Measurements from ENCODE around the gene ADIPOR1. TPM values are rescaled to one million over a fixed set of nuclear protein-coding genes. Genes with fewer than 3 reads are reported as not detected.
A peak's percentile ranks its signal among the peaks of the same experiment; 100 is the strongest.
"Not testable (repeated sequence)": the region's sequence is repeated elsewhere in the genome, so short reads cannot be mapped to it uniquely, and the experiment has no call there.

ADIPOR1 gene
- total and polyA plus RNA-seq, 2 donors: 53.0 to 58.1 TPM

DNA sequence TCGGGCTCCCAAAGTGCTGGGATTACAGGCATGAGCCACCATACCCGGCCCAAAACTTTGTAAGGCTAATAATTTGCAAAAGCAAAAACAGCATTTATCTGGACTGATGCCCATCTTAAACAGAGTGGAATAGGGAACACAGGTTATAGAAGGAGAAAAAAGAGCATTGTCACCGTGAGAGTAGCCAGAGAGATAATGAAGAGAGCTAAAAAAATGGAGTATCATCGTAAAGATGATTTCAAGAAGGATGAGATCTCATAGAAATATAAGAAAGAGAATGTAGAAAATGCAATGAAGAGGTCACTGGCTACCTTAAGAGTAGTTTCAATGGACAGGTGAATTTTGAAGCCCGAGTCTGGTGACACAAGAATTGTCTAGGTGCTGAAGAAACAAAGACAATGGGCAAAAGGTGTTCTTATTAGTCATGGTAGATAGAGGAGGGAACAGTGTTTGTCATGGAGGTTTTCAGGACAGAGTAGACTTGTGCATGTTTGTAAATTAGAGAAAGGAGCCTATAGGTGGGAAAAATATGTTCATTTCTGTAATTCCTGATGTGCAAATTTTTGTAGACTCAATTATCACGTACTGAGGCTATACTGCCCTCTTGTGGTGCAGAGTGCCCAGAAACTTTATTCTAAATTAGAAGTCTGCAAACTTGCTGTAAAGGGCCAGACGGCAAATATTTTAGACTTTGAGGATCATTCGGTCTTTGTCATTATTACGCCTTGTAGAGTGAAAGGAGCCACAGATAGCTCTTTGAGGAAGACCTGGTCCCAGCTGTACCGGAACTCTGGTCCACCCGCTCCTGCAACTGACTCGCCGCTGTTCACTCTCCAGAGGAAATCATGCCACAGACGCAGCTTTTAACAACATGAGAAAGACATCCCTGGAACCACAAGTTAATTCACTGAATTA, 41.0 kb upstream of the ADIPOR1 start:
- H3K36me3 ChIP-seq (ENCODE audit: control insufficient read depth in 2 of 2, insufficient read depth in 2 of 2, low read length in 1 of 2): no peaks in the 10 kb centered on the region
- H3K27ac ChIP-seq (ENCODE audit: low read depth in 1 of 2, low read length in 1 of 2): no peak overlapping the region
- H3K4me1 ChIP-seq (ENCODE audit: control insufficient read depth in 2 of 2, insufficient read depth in 2 of 2, low read length in 2 of 2): peaks cover 0 to 4% of the 10 kb centered on the region in 2 donors
- WGBS: 40% methylated on average over 14 of the region's 14 CpGs
- H3K27me3 ChIP-seq (ENCODE audit: control insufficient read depth in 2 of 2, insufficient read depth in 1 of 2, low read length in 1 of 2): no peaks in the 10 kb centered on the region
- no peaks in the 10 kb centered on the region for H3K9me3 ChIP-seq (ENCODE audit: control insufficient read depth in 2 of 2, insufficient read depth in 1 of 2, low read length in 1 of 2)
- no peak overlapping the region for H3K4me3 ChIP-seq (ENCODE audit: low read length in 2 of 2)
- DNase-seq (ENCODE audit: low read depth in 6 of 9, low spot score in 9 of 9): peak; percentile 18 to 80 (median 61)

DNA sequence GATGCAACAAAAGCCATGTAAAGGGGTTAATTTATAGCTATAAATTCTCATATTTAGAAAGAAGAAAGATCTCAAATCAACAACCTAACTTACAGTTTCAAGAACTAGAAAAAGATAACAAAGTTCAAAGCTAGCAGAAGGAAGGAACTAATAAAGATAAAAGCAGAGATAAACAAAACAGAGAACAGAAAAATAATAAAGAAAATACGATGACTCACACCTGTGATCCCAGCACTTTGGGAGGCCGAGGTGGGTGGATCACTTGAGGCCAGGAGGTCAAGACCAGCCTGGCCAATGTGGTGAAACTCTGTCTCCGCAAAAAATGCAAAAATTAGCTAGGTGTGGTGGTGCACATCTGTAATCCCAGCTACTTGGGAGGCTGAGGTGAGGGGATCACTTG, 36.6 kb upstream of the ADIPOR1 start:
- H3K36me3 ChIP-seq (ENCODE audit: control insufficient read depth in 2 of 2, insufficient read depth in 2 of 2, low read length in 1 of 2): no peaks in the 10 kb centered on the region
- no peak overlapping the region for H3K27ac ChIP-seq (ENCODE audit: low read depth in 1 of 2, low read length in 1 of 2)
- H3K4me1 ChIP-seq (ENCODE audit: control insufficient read depth in 2 of 2, insufficient read depth in 2 of 2, low read length in 2 of 2): peaks cover 0 to 4% of the 10 kb centered on the region in 2 donors
- WGBS: 78% methylated on average over 3 of the region's 3 CpGs
- no peaks in the 10 kb centered on the region for H3K27me3 ChIP-seq (ENCODE audit: control insufficient read depth in 2 of 2, insufficient read depth in 1 of 2, low read length in 1 of 2)
- no peak overlapping the region for H3K4me3 ChIP-seq (ENCODE audit: low read length in 2 of 2)
- no peaks in the 10 kb centered on the region for H3K9me3 ChIP-seq (ENCODE audit: control insufficient read depth in 2 of 2, insufficient read depth in 1 of 2, low read length in 1 of 2)
- no peak for DNase-seq (ENCODE audit: low read depth in 6 of 9, low spot score in 9 of 9)

DNA sequence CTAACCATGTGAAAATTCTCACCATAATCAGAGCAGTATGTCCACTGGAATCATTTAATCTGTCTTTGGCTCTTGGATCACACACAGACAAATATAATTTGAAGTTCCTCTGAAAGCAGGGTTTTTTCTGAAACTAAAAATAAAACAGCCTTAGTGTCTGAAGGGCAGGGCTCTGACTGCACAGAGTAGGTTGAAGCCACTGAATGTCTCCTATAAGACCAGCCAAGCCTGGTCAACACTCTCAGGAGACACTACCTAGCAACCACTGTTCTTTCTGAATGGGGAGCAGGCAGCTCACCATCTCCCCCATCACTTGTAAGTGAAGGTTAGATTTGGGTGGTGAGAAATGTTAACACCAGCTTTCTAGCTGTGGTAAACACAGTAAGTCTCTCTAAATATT, 33.0 kb upstream of the ADIPOR1 start:
- H3K27me3 ChIP-seq (ENCODE audit: control insufficient read depth in 2 of 2, insufficient read depth in 1 of 2, low read length in 1 of 2): no peaks in the 10 kb centered on the region
- DNase-seq (ENCODE audit: low read depth in 6 of 9, low spot score in 9 of 9): no peak
- no peaks in the 10 kb centered on the region for H3K4me1 ChIP-seq (ENCODE audit: control insufficient read depth in 2 of 2, insufficient read depth in 2 of 2, low read length in 2 of 2)
- no peaks in the 10 kb centered on the region for H3K36me3 ChIP-seq (ENCODE audit: control insufficient read depth in 2 of 2, insufficient read depth in 2 of 2, low read length in 1 of 2)
- H3K4me3 ChIP-seq (ENCODE audit: low read length in 2 of 2): no peak overlapping the region
- no peaks in the 10 kb centered on the region for H3K9me3 ChIP-seq (ENCODE audit: control insufficient read depth in 2 of 2, insufficient read depth in 1 of 2, low read length in 1 of 2)
- no peak overlapping the region for H3K27ac ChIP-seq (ENCODE audit: low read depth in 1 of 2, low read length in 1 of 2)

DNA sequence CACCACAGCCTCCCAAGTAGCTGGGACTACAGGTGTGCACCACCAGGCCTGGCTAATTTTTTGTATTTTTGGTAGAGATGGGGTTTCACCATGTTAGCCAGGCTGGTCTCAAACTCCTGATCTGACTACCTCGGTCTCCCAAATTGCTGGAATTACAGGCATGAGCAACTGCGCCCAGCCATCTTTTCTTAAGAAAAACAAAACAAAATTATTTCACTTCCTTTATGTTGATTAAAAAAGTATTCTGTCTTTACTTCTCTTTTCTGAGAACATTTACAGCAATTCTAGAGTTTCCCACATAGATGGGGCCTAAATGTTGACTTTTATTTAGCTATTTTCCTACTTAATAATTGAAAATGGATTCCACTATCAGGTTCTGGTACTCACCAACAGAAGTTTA, 31.8 kb upstream of the ADIPOR1 start:
- DNase-seq (ENCODE audit: low read depth in 6 of 9, low spot score in 9 of 9): no peak
- no peaks in the 10 kb centered on the region for H3K36me3 ChIP-seq (ENCODE audit: control insufficient read depth in 2 of 2, insufficient read depth in 2 of 2, low read length in 1 of 2)
- no peaks in the 10 kb centered on the region for H3K4me1 ChIP-seq (ENCODE audit: control insufficient read depth in 2 of 2, insufficient read depth in 2 of 2, low read length in 2 of 2)
- no peak overlapping the region for H3K4me3 ChIP-seq (ENCODE audit: low read length in 2 of 2)
- no peaks in the 10 kb centered on the region for H3K9me3 ChIP-seq (ENCODE audit: control insufficient read depth in 2 of 2, insufficient read depth in 1 of 2, low read length in 1 of 2)
- WGBS: 97% methylated on average over 2 of the region's 2 CpGs
- no peak overlapping the region for H3K27ac ChIP-seq (ENCODE audit: low read depth in 1 of 2, low read length in 1 of 2)
- no peaks in the 10 kb centered on the region for H3K27me3 ChIP-seq (ENCODE audit: control insufficient read depth in 2 of 2, insufficient read depth in 1 of 2, low read length in 1 of 2)

DNA sequence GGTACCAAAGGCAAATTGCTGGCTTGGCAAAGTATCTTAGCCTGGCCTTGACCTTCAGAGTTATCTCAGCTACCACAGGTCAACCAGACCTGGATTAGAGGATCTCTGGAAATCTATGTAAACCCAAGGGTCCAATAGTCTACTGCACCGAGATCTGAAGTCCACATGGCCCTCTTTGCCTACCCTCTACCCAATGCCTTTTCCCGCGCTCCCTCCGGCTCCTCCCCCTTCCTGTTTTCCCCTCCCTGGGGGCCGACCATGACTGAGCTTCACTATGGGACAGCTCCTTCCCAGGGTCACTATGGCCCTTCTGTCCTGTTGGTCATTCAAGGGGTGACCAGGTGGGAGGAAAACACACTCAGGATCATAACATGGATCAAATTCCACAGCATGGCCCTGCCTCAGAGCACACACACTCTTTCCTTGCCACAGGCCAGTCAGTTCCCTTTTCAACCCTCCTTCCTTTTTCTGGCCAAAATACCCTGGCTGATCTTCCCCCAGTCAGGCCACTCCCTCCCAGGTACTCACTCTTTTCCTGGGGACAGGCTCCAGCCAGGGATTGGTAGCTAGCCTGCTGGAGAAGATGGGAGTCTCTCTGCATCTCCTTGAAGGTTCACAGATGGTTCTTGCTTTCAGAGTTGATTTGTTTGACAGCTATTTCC, 29.9 kb upstream of the ADIPOR1 start:
- no peak overlapping the region for H3K27ac ChIP-seq (ENCODE audit: low read depth in 1 of 2, low read length in 1 of 2)
- no peak for DNase-seq (ENCODE audit: low read depth in 6 of 9, low spot score in 9 of 9)
- no peaks in the 10 kb centered on the region for H3K9me3 ChIP-seq (ENCODE audit: control insufficient read depth in 2 of 2, insufficient read depth in 1 of 2, low read length in 1 of 2)
- WGBS: 91% methylated on average over 5 of the region's 5 CpGs
- no peaks in the 10 kb centered on the region for H3K27me3 ChIP-seq (ENCODE audit: control insufficient read depth in 2 of 2, insufficient read depth in 1 of 2, low read length in 1 of 2)
- no peaks in the 10 kb centered on the region for H3K36me3 ChIP-seq (ENCODE audit: control insufficient read depth in 2 of 2, insufficient read depth in 2 of 2, low read length in 1 of 2)
- no peaks in the 10 kb centered on the region for H3K4me1 ChIP-seq (ENCODE audit: control insufficient read depth in 2 of 2, insufficient read depth in 2 of 2, low read length in 2 of 2)
- no peak overlapping the region for H3K4me3 ChIP-seq (ENCODE audit: low read length in 2 of 2)

DNA sequence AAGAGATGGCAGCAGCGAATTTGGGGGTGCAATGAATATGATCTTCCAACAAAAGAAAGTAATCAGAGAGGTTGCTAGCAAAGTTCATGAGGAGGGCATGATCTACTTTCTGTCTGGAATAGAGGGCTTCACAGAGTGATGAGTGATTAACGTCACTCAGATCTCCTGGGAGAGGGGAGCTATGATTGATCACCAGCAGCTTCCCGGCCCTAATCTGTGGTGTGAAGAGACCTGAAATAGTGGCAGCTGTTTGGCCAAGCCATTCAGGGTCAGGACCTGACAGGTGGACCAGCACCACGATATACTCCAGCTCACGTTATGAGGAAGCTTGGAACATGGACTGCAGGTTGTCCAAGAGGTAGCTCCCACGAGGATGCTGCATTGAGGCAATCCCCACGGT, 29.1 kb upstream of the ADIPOR1 start:
- no peak for DNase-seq (ENCODE audit: low read depth in 6 of 9, low spot score in 9 of 9)
- no peak overlapping the region for H3K4me3 ChIP-seq (ENCODE audit: low read length in 2 of 2)
- H3K27me3 ChIP-seq (ENCODE audit: control insufficient read depth in 2 of 2, insufficient read depth in 1 of 2, low read length in 1 of 2): no peaks in the 10 kb centered on the region
- no peaks in the 10 kb centered on the region for H3K9me3 ChIP-seq (ENCODE audit: control insufficient read depth in 2 of 2, insufficient read depth in 1 of 2, low read length in 1 of 2)
- no peaks in the 10 kb centered on the region for H3K4me1 ChIP-seq (ENCODE audit: control insufficient read depth in 2 of 2, insufficient read depth in 2 of 2, low read length in 2 of 2)
- 95% methylated on average over 7 of the region's 7 CpGs for WGBS
- H3K36me3 ChIP-seq (ENCODE audit: control insufficient read depth in 2 of 2, insufficient read depth in 2 of 2, low read length in 1 of 2): no peaks in the 10 kb centered on the region
- H3K27ac ChIP-seq (ENCODE audit: low read depth in 1 of 2, low read length in 1 of 2): no peak overlapping the region

DNA sequence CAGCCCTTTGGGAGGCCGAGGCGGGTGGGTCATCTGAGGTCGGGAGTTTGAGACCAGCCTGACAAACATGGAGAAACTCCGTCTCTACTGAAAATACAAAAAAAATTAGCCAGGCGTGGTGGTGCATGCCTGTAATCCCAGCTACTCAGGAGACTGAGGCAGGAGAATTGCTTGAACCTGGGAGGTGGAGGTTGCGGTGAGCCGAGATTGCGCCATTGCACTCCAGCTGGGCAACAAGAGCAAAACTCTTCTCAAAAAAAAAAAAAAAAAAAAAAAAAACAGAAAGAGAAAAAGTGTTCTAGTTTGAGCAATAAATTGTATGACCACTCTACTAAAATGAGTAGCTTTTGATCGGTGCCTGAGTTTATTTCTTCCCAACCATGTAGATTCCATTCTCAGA, 28.0 kb upstream of the ADIPOR1 start:
- not testable (repeated sequence) for H3K27me3 ChIP-seq (ENCODE audit: control insufficient read depth in 2 of 2, insufficient read depth in 1 of 2, low read length in 1 of 2); DNase-seq (ENCODE audit: low read depth in 6 of 9, low spot score in 9 of 9); H3K4me1 ChIP-seq (ENCODE audit: control insufficient read depth in 2 of 2, insufficient read depth in 2 of 2, low read length in 2 of 2); H3K9me3 ChIP-seq (ENCODE audit: control insufficient read depth in 2 of 2, insufficient read depth in 1 of 2, low read length in 1 of 2); H3K36me3 ChIP-seq (ENCODE audit: control insufficient read depth in 2 of 2, insufficient read depth in 2 of 2, low read length in 1 of 2); H3K27ac ChIP-seq (ENCODE audit: low read depth in 1 of 2, low read length in 1 of 2); H3K4me3 ChIP-seq (ENCODE audit: low read length in 2 of 2)
- WGBS: 95% methylated on average over 9 of the region's 9 CpGs

DNA sequence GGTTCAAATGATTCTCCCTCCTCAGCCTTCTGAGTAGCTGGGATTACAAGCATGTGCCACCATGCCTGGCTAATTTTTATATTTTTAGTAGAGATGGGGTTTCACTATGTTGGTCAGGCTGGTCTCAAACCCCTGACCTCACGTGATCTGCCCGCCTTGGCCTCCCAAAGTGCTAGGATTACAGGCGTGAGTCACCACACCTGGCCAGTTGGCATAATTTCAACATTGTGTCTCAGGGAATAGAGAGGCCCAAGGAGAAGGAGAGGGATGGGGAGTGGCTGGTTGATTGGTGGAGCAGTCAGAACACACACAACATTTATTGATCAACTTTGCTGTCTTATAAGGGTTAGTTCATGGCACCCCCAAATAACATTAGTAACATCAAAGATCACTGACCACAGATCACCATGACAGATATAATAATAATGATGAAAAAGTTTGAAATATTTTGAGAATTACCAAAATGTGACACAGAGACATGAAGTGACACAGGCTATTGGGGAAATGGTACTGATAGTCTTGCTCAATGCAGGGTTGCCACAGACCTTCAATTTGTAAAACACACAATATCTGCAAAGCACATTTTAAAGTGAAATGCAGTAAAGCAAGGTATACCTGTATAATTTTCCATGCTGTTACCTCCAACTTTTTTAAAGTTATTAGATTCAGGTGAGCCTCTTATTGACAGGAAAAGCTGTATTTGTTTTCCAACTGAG, 24.8 kb upstream of the ADIPOR1 start:
- 94% methylated on average over 3 of the region's 3 CpGs for WGBS
- Histone ChIP-seq H3K27me3 (ENCODE audit: control insufficient read depth in 2 of 2, insufficient read depth in 1 of 2, low read length in 1 of 2) (no peaks in the 10 kb centered on the region), H3K4me1 (ENCODE audit: control insufficient read depth in 2 of 2, insufficient read depth in 2 of 2, low read length in 2 of 2) (no peaks in the 10 kb centered on the region), H3K36me3 (ENCODE audit: control insufficient read depth in 2 of 2, insufficient read depth in 2 of 2, low read length in 1 of 2) (no peaks in the 10 kb centered on the region), H3K4me3 (ENCODE audit: low read length in 2 of 2) (no peak overlapping the region), H3K27ac (ENCODE audit: low read depth in 1 of 2, low read length in 1 of 2) (no peak overlapping the region), H3K9me3 (ENCODE audit: control insufficient read depth in 2 of 2, insufficient read depth in 1 of 2, low read length in 1 of 2) (no peaks in the 10 kb centered on the region)
- no peak for DNase-seq (ENCODE audit: low read depth in 6 of 9, low spot score in 9 of 9)

DNA sequence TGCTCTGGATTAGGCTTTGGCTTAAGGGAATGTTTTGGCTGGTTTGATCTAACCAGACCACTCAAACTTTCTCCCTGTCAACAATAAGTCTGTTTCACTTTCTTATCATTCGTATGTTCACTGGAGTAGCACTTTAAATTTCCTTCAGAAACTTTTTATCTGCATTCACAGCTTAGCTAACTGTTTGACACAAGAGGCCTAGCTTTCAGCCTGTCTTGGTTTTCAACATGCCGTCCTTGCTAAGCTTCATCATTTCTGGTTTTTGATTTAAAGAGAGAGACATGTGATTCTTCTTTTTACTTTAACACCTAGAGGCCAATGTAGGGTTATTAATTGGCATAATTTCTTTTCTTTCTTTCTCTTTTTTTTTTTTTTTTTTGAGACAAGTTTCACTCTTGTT, 23.8 kb upstream of the ADIPOR1 start:
- H3K27ac ChIP-seq (ENCODE audit: low read depth in 1 of 2, low read length in 1 of 2): no peak overlapping the region

More for the DNA sequence above, 23.8 kb upstream of the ADIPOR1 start:
- no peaks in the 10 kb centered on the region for H3K36me3 ChIP-seq (ENCODE audit: control insufficient read depth in 2 of 2, insufficient read depth in 2 of 2, low read length in 1 of 2)
- H3K9me3 ChIP-seq (ENCODE audit: control insufficient read depth in 2 of 2, insufficient read depth in 1 of 2, low read length in 1 of 2): no peaks in the 10 kb centered on the region
- WGBS: 81% methylated on average over 2 of the region's 2 CpGs
- H3K27me3 ChIP-seq (ENCODE audit: control insufficient read depth in 2 of 2, insufficient read depth in 1 of 2, low read length in 1 of 2): no peaks in the 10 kb centered on the region
- H3K4me1 ChIP-seq (ENCODE audit: control insufficient read depth in 2 of 2, insufficient read depth in 2 of 2, low read length in 2 of 2): no peaks in the 10 kb centered on the region
- H3K4me3 ChIP-seq (ENCODE audit: low read length in 2 of 2): no peak overlapping the region
- DNase-seq (ENCODE audit: low read depth in 6 of 9, low spot score in 9 of 9): no peak

Data from thymus (tissue), 11 donors.